GM12878 (cell line): ENCODE measurements around the gene CCBE1.

Experiments used
- EP300 ChIP-seq, 2 experiments: fragments of 150-350 bp in 1 of 2; IDR thresholded peaks; 2 replicates each; pipeline ENCODE4 v1.6.1; 2011 to 2012; ENCODE audit warnings: low read depth in 2 of 2, low read length in 2 of 2, borderline replicate concordance in 1 of 2, improper control_type of control experiment in 1 of 2, inconsistent platforms in 1 of 2; ENCODE audit not compliant: control insufficient read depth in 1 of 2
- POLR2A ChIP-seq: IDR thresholded peaks from 2 replicates; pipeline ENCODE4 v1.6.1; 2011; ENCODE audit warnings: low read depth, mild to moderate bottlenecking, low read length
- POLR2AphosphoS5 ChIP-seq: IDR thresholded peaks from 2 replicates; pipeline ENCODE4 v1.6.1; 2011; ENCODE audit warnings: mild to moderate bottlenecking, low read length, inconsistent platforms
- RELA ChIP-seq: fragments of 450-650 bp; IDR thresholded peaks from 2 replicates; pipeline ENCODE4 v1.8.0; 2014; ENCODE audit warnings: borderline replicate concordance; ENCODE audit not compliant: partially characterized antibody
- SMARCA5 ChIP-seq: fragments of 450-650 bp; IDR thresholded peaks from 2 replicates; pipeline ENCODE4 v1.6.1; 2017; ENCODE audit warnings: mild to moderate bottlenecking

GRCh38 chr18:59402432-59403090 is 294.7 kb downstream of the CCBE1 start:
- TF ChIP-seq POLR2AphosphoS5, result no peak
- TF ChIP-seq RELA, result peak; percentile 31
- TF ChIP-seq POLR2A, result no peak
- TF ChIP-seq SMARCA5, result no peak
- no peak for TF ChIP-seq EP300 (IDR thresholded peaks at IDR 0.05; ENCODE audit: borderline replicate concordance in 1 of 2, control insufficient read depth in 1 of 2, low read depth in 2 of 2, low read length in 2 of 2)
